ENCODE results near the gene ELL2. TPM values are rescaled to one million over a fixed set of nuclear protein-coding genes. Genes with fewer than 3 reads are reported as not detected.

Gene ELL2
- total RNA-seq, 1 donor from 2014 or later: 50.8 TPM

DNA sequence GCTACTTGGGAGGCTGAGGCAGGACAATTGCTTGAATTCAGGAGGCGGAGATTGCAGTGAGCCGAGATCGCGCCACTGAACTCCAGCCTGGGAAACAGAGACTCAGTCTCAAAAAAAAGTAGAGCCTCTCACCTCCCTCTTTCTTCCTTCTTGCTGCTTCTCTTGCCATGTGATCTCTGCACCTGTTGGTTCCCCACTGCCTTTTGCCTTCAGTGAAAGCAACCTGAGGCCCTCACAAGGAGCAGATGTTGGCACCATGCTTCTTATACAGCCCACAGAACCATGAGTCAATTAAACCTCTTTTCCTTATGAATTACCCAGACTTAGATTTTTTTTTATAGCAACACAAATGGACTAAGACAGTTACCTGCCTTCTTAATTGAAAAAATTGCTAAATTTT, 93.5 kb downstream of the ELL2 start:
- DNase-seq (ENCODE audit: extremely low spot score, unreplicated experiment): no peak
- no peaks in the 10 kb centered on the region for H3K36me3 Mint-ChIP-seq (ENCODE audit: unreplicated experiment)
- peaks cover 17% of the 10 kb centered on the region for H3K4me1 Mint-ChIP-seq (ENCODE audit: unreplicated experiment)
- no peak for TF ChIP-seq CTCF (IDR thresholded peaks at IDR 0.05)
- H3K27me3 Mint-ChIP-seq (ENCODE audit: unreplicated experiment): no peaks in the 10 kb centered on the region
- H3K27ac Mint-ChIP-seq (ENCODE audit: unreplicated experiment): no peak overlapping the region
- no peak overlapping the region for H3K4me3 Mint-ChIP-seq (ENCODE audit: unreplicated experiment)
- no peaks in the 10 kb centered on the region for H3K9me3 Mint-ChIP-seq (ENCODE audit: unreplicated experiment)

DNA sequence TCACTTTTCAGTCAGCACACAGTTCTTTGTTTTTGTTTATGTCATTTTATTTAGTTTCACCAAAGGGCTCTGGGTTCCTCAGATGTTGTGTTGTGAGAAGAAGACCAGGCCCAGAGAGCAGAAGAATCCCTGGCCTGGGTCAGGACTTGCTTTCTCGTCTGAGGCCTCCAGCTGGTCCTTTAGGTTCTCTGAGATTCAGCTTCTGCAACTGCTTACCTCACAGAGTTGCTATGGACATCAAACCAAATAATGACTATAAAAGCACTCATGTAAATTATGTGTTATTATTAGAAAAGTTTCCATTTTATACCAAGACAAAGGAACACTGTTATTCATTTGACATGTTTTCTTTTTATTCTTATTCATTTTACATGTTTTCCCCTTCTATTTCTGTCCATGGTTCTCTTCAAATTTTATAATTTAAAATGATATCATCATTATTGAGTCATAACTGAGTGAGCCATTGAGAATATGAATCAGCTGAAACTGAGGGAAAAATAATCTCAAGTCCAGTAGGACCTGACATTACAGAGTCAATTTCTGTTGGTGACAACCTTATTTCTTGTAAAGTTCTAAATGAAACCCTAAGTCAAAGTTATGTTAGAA, 95.1 kb downstream of the ELL2 start:
- no peak for TF ChIP-seq CTCF (IDR thresholded peaks at IDR 0.05)
- Mint-ChIP-seq H3K4me1 (ENCODE audit: unreplicated experiment) (peaks cover 33% of the 10 kb centered on the region), H3K27ac (ENCODE audit: unreplicated experiment) (no peak overlapping the region), H3K36me3 (ENCODE audit: unreplicated experiment) (no peaks in the 10 kb centered on the region), H3K4me3 (ENCODE audit: unreplicated experiment) (no peak overlapping the region), H3K27me3 (ENCODE audit: unreplicated experiment) (no peaks in the 10 kb centered on the region), H3K9me3 (ENCODE audit: unreplicated experiment) (no peaks in the 10 kb centered on the region)
- no peak for DNase-seq (ENCODE audit: extremely low spot score, unreplicated experiment)

- no peak for TF ChIP-seq CTCF (IDR thresholded peaks at IDR 0.05)
- Mint-ChIP-seq H3K9me3 (ENCODE audit: unreplicated experiment) (no peaks in the 10 kb centered on the region), H3K27me3 (ENCODE audit: unreplicated experiment) (no peaks in the 10 kb centered on the region), H3K4me3 (ENCODE audit: unreplicated experiment) (no peak overlapping the region), H3K36me3 (ENCODE audit: unreplicated experiment) (no peaks in the 10 kb centered on the region), H3K4me1 (ENCODE audit: unreplicated experiment) (peaks cover 39% of the 10 kb centered on the region), H3K27ac (ENCODE audit: unreplicated experiment) (no peak overlapping the region)
- no peak for DNase-seq (ENCODE audit: extremely low spot score, unreplicated experiment)
Measured at GRCh38 chr5:95864944-95865504, 96.6 kb downstream of the ELL2 start.

DNA sequence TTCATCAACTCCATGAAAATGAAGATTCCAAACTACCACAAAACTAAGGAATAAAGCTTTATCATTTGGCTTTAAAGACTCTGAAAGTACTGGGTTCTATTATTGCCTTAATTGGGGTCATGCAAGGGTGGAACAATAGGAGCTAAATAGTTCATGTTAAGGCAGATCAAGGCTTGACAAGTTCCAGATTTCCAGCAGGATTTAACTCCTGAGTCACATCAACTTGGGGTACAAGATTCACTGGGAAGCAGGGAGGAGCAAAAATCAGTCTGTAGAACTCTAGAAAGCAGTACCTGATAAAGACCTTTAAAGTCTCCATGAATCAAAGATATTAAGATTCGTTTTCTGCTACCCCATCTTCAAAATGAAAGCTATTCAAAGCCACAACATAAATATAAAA, 97.2 kb downstream of the ELL2 start:
- no peak overlapping the region for H3K27ac Mint-ChIP-seq (ENCODE audit: unreplicated experiment)
- no peak for TF ChIP-seq CTCF (IDR thresholded peaks at IDR 0.05)
- no peak for DNase-seq (ENCODE audit: extremely low spot score, unreplicated experiment)
- no peak overlapping the region for H3K4me3 Mint-ChIP-seq (ENCODE audit: unreplicated experiment)
- no peaks in the 10 kb centered on the region for H3K9me3 Mint-ChIP-seq (ENCODE audit: unreplicated experiment)
- no peaks in the 10 kb centered on the region for H3K27me3 Mint-ChIP-seq (ENCODE audit: unreplicated experiment)
- no peaks in the 10 kb centered on the region for H3K36me3 Mint-ChIP-seq (ENCODE audit: unreplicated experiment)
- H3K4me1 Mint-ChIP-seq (ENCODE audit: unreplicated experiment): peaks cover 43% of the 10 kb centered on the region

DNA sequence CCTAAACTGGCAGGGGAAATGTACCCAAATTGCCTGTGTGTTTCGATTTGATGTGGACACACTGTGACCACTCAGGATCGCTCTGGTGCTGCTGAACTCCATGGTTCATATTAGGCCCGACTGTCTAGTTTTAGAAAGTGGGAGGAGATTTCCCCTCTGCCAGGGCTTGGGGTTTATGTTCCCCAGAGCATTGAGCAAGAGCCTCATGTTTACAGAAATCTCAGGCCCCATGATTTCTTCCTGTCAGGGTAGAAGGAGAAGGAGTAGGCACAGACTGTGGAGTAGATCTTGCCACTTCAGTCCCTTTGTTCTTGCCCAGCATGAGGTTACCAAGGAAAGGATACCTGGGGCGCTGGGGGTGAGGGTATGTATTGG, 98.3 kb downstream of the ELL2 start:
- Mint-ChIP-seq H3K4me3 (ENCODE audit: unreplicated experiment) (no peak overlapping the region), H3K27ac (ENCODE audit: unreplicated experiment) (peak overlapping the region; percentile 46), H3K9me3 (ENCODE audit: unreplicated experiment) (no peaks in the 10 kb centered on the region), H3K4me1 (ENCODE audit: unreplicated experiment) (peaks cover 52% of the 10 kb centered on the region), H3K36me3 (ENCODE audit: unreplicated experiment) (no peaks in the 10 kb centered on the region), H3K27me3 (ENCODE audit: unreplicated experiment) (no peaks in the 10 kb centered on the region)
- TF ChIP-seq CTCF (IDR thresholded peaks at IDR 0.05): no peak
- DNase-seq (ENCODE audit: extremely low spot score, unreplicated experiment): peak; percentile 13

All from osteocyte (in vitro differentiated cells).